K562 (cell line): Measurements from ENCODE around the gene ROBO2. TPM values are rescaled to one million over a fixed set of nuclear protein-coding genes. Genes with fewer than 3 reads are reported as not detected.

Experiments
- ATAC-seq: fragments of 200-7000 bp; cut with Tn5 transposase; 3 replicates; pipeline ENCODE4 v1.9.1; 2020; ENCODE audit warnings: moderate library complexity
- BruUV-seq: library from RNA; stranded (reverse); fragments of 400-500 nt; replicated peaks from 2 replicates; lab custom pipeline; 2021; lab: Mats Ljungman, UMichigan
- CTCF ChIA-PET: fragments of 300-600 bp; formaldehyde crosslinking; extraction: SDS; loops from one replicate; lab custom pipeline; 2021; ENCODE audit warnings: low intra/inter-chr PET ratio; lab: Yijun Ruan, JAX
- POLR2A ChIA-PET: fragments of 300-600, 350-650 bp; sonication (Branson Sonifier 250); formaldehyde crosslinking; extraction: SDS; loops from one replicate; lab custom pipeline; 2021; ENCODE audit warnings: antibody characterized with exemption, inconsistent platforms; lab: Yijun Ruan, JAX
- DNase-seq, 4 experiments: peaks; one replicate each; pipeline versions ENCODE4 v3.0.0 to v3.0.0-alpha.2; 2011 to 2018; ENCODE audit warnings: low spot score in 3 of 4, mixed read lengths in 3 of 4; ENCODE audit errors: extremely low read depth in 1 of 4
- FAIRE-seq: peaks from 2 replicates; lab custom pipeline; 2011; peaks lifted over from hg19 to GRCh38; lab: Jason Lieb, UNC
- H2AFZ ChIP-seq: 2 replicates; pipeline ENCODE4 v1.6.0; 2011; ENCODE audit warnings: low read depth, low read length, control low read depth, inconsistent platforms
- H3K27ac ChIP-seq: fragments of 200-600 bp; 3 replicates; pipeline ENCODE4 v1.8.0; 2011; ENCODE audit warnings: low read depth, mild to moderate bottlenecking, control low read depth, inconsistent platforms, low read length, moderate library complexity, mixed read lengths; ENCODE audit errors: extremely low read depth
- H3K27me3 ChIP-seq, 2 experiments: fragments of 300-600 bp in 1 of 2; 2 replicates in 1 of 2; 3 replicates in 1 of 2; pipeline versions ENCODE4 v1.6.0 to v1.8.0; 2011; ENCODE audit warnings: inconsistent platforms in 2 of 2, low read length in 2 of 2, mild to moderate bottlenecking in 1 of 2, mixed read lengths in 1 of 2, moderate library complexity in 1 of 2; ENCODE audit not compliant: control insufficient read depth in 2 of 2, insufficient read depth in 2 of 2
- H3K36me3 ChIP-seq: fragments of 300-600 bp; 3 replicates; pipeline ENCODE4 v1.8.0; 2011; ENCODE audit warnings: mild to moderate bottlenecking, low read length, inconsistent platforms; ENCODE audit not compliant: control insufficient read depth, insufficient read depth
- H3K4me1 ChIP-seq, 2 experiments: fragments of 200-600 bp in 1 of 2; replicated peaks in 1 of 2; 2 replicates in 1 of 2; 3 replicates in 1 of 2; pipeline versions ENCODE4 v1.5.1 to v1.8.0; 2011; ENCODE audit warnings: inconsistent platforms in 2 of 2, low read length in 2 of 2, mild to moderate bottlenecking in 1 of 2, mixed read lengths in 1 of 2, moderate library complexity in 1 of 2; ENCODE audit not compliant: control insufficient read depth in 2 of 2, insufficient read depth in 2 of 2
- H3K4me2 ChIP-seq: 2 replicates; pipeline ENCODE4 v1.6.1; 2011; ENCODE audit warnings: low read length, control low read depth, inconsistent platforms, mixed read lengths; ENCODE audit not compliant: insufficient read depth
- H3K4me3 ChIP-seq: fragments of 200-600 bp; sonication (generic), shearing (Covaris generic); 2 replicates; pipeline ENCODE4 v1.5.1; 2016; ENCODE audit warnings: control low read depth, inconsistent platforms
- H3K79me2 ChIP-seq: fragments of 200-600 bp; 3 replicates; pipeline ENCODE4 v1.8.0; 2011; ENCODE audit warnings: low read length, inconsistent platforms; ENCODE audit not compliant: control insufficient read depth, insufficient read depth
- H3K9ac ChIP-seq, 2 experiments: 2 replicates each; pipeline versions ENCODE4 v1.6.0 to v1.6.1; 2011; ENCODE audit warnings: low read depth in 2 of 2, low read length in 2 of 2, control low read depth in 1 of 2, inconsistent platforms in 1 of 2, mild to moderate bottlenecking in 1 of 2, mixed read lengths in 1 of 2; ENCODE audit not compliant: insufficient read depth in 1 of 2
- H3K9me1 ChIP-seq: one replicate; pipeline ENCODE4 v1.6.0; 2011; ENCODE audit warnings: inconsistent platforms, mild to moderate bottlenecking, low read length, moderate library complexity; ENCODE audit not compliant: control insufficient read depth, insufficient read depth
- H3K9me3 ChIP-seq: replicated peaks from 2 replicates; pipeline ENCODE4 v1.5.1; 2011; ENCODE audit warnings: low read depth, low read length, inconsistent platforms; ENCODE audit not compliant: control insufficient read depth, insufficient read depth
- H4K20me1 ChIP-seq: replicated peaks from 2 replicates; pipeline ENCODE4 v1.6.1; 2011; ENCODE audit warnings: low read length, inconsistent platforms, mixed read lengths; ENCODE audit not compliant: control insufficient read depth, insufficient read depth
- CBFA2T2 ChIP-seq: fragments of 450-650 bp; conservative IDR thresholded peaks from 2 replicates; pipeline ENCODE4 v1.6.1; 2017; ENCODE audit warnings: mild to moderate bottlenecking
- ETV1 ChIP-seq: fragments of 450-650 bp; conservative IDR thresholded peaks from 2 replicates; pipeline ENCODE4 v1.6.1; 2016; ENCODE audit warnings: missing genetic modification characterization, control low read depth, low read depth, missing compliant biosample characterization
- FOXJ3 ChIP-seq: sonication (generic); formaldehyde crosslinking; IDR thresholded peaks from 2 replicates; pipeline ENCODE4 v1.4.0; 2020; ENCODE audit warnings: mild to moderate bottlenecking, missing genetic modification reagents
- HDAC8 ChIP-seq: fragments of 450-650 bp; IDR thresholded peaks from 2 replicates; pipeline ENCODE4 v1.6.1; 2016; ENCODE audit warnings: mild to moderate bottlenecking, missing genetic modification characterization, moderate library complexity, missing compliant biosample characterization
- PHF20 ChIP-seq: fragments of 450-650 bp; IDR thresholded peaks from 2 replicates; pipeline ENCODE4 v1.6.1; 2018; ENCODE audit not compliant: partially characterized antibody
- SIN3A ChIP-seq, 2 experiments: fragments of 150-350 bp in 1 of 2; IDR thresholded peaks; 2 replicates each; pipeline ENCODE4 v1.6.1; 2011 to 2016; ENCODE audit warnings: borderline replicate concordance in 2 of 2, low read depth in 2 of 2, low read length in 2 of 2, mild to moderate bottlenecking in 2 of 2, moderate library complexity in 2 of 2; ENCODE audit not compliant: control insufficient read depth in 1 of 2
- ZNF639 ChIP-seq, 2 experiments: fragments of 200-800 bp in 1 of 2; sonication (Bioruptor generic) in 1 of 2; sonication (generic) in 1 of 2; formaldehyde crosslinking in 1 of 2; IDR thresholded peaks in 1 of 2; conservative IDR thresholded peaks in 1 of 2; 2 replicates each; pipeline versions ENCODE4 v1.5.0 to v1.6.1; 2016 to 2020; ENCODE audit warnings: missing compliant biosample characterization in 1 of 2, missing genetic modification characterization in 1 of 2, missing genetic modification reagents in 1 of 2
- WGBS: fragments of 100-300 bp; shearing (Covaris generic); methylation state at CpG from one replicate; pipeline ENCODE4 v1.1.6; 2016; ENCODE audit warnings: low coverage, mixed read lengths; ENCODE audit not compliant: insufficient coverage; ENCODE audit errors: missing lambda C conversion rate; 5-methylcytosine and 5-hydroxymethylcytosine counted together
- in situ Hi-C: fragments of 300-500 bp; cut with MboI; formaldehyde crosslinking; loops from 4 replicates; pipeline ENCODE4 v1.15.0; 2018; ENCODE audit warnings: inconsistent platforms, mixed read lengths
- intact Hi-C: fragments of 100-400 bp; cut with micrococcal nuclease; formaldehyde crosslinking; loops from 2 replicates; pipeline ENCODE4 v1.14.2; 2022
- polyA plus RNA-seq, 8 experiments: library from polyadenylated mRNA; depleted of rRNA in 4 of 8; stranded (reverse) in 5 of 8; unstranded in 3 of 8; fragments of >200 nt; fragmentation: Nextera tagmentation in 2 of 8; fragmentation: Illumina TruSeq in 1 of 8; extraction: Ambion mirVana in 2 of 8; extraction: Trizol in 1 of 8; gene quantifications; 2 replicates each; pipeline versions ENCODE4 v1.2.1 to v1.2.3, GENCODE V29; 2011 to 2014; ENCODE audit warnings: inconsistent platforms in 1 of 8, missing spikeins in 1 of 8
- total RNA-seq, 7 experiments: library from RNA; depleted of rRNA in 6 of 7; stranded (reverse); fragments of >200 nt in 6 of 7; fragmentation: Illumina TruSeq in 2 of 7; extraction: Trizol in 2 of 7; gene quantifications; 2 replicates each; pipeline versions ENCODE4 v1.2.1 to v1.2.3, GENCODE V29; 2011 to 2021; ENCODE audit warnings: low replicate concordance in 1 of 7

Gene ROBO2
- total and polyA plus RNA-seq, 9 of the 15 experiments (the other 6 are each of a cell fraction or from before 2014, with no cell fraction given): 0.84 to 3.0 (median 1.7) TPM

GRCh38 chr3:77686560-77686959, 646.7 kb downstream of the ROBO2 start:
- no peak for TF ChIP-seq PHF20
- no peak for TF ChIP-seq SIN3A (IDR thresholded peaks at IDR 0.05; ENCODE audit: borderline replicate concordance in 2 of 2, control insufficient read depth in 1 of 2, low read depth in 2 of 2, low read length in 2 of 2)
- TF ChIP-seq ZNF639 (CRISPR knock-in tag; conservative IDR thresholded peaks at IDR 0.05 in 1 of 2, IDR thresholded peaks at IDR 0.05 in 1 of 2): no peak
- no peak for TF ChIP-seq FOXJ3 (CRISPR knock-in tag)
- no peak for TF ChIP-seq HDAC8 (tag)
- no peak for TF ChIP-seq ETV1 (tag)
- TF ChIP-seq CBFA2T2: no peak
- intact Hi-C loops (no loop called here), in situ Hi-C loops (no loop called here)
- DNase-seq: no peak
- Histone ChIP-seq H4K20me1 (no peaks in the 10 kb centered on the region), H3K4me3 (no peak overlapping the region), H3K9me1 (no peaks in the 10 kb centered on the region), H3K9me3 (no peaks in the 10 kb centered on the region), H3K4me1 (no peaks in the 10 kb centered on the region), H2AFZ (no peak overlapping the region), H3K27me3 (no peaks in the 10 kb centered on the region), H3K79me2 (no peaks in the 10 kb centered on the region), H3K4me2 (no peak overlapping the region), H3K27ac (no peak overlapping the region), H3K36me3 (no peaks in the 10 kb centered on the region), H3K9ac (no peak overlapping the region)
- ChIA-PET CTCF (no interaction called here), POLR2A (no interaction called here)
- WGBS: no CpG with 5 or more reads among the region's 2 CpGs
- FAIRE-seq: no peak
- no TSS peak for BruUV-seq
- ATAC-seq: no peak
